ENCODE measurements around the gene CSHL1. TPM values are rescaled to one million over a fixed set of nuclear protein-coding genes. Genes with fewer than 3 reads are reported as not detected.
A peak's percentile ranks its signal among the peaks of the same experiment; 100 is the strongest.

CSHL1 gene
- polyA plus RNA-seq, 2 of the 4 experiments (the other 2 are of a cell fraction): not detected

- 62% methylated on average over 8 of the region's 8 CpGs for WGBS (ENCODE audit: missing lambda C conversion rate)
- Histone ChIP-seq H3K4me1 (no peaks in the 10 kb centered on the region), H3K4me3 (no peak overlapping the region), H3K4me2 (no peak overlapping the region), H3K9me3 (no peaks in the 10 kb centered on the region), H3K27ac (no peak overlapping the region)
- no peak for DNase-seq (ENCODE audit: low read depth in 1 of 2, low spot score in 1 of 2)
- POLR2A ChIA-PET: no interaction called here
- TF ChIP-seq HOXB5 (CRISPR knock-in tag; IDR thresholded peaks at IDR 0.05): no peak
- no peak for TF ChIP-seq CEBPB (IDR thresholded peaks at IDR 0.05)
- TF ChIP-seq HMGXB4 (CRISPR knock-in tag; IDR thresholded peaks at IDR 0.05; ENCODE audit: borderline replicate concordance): no peak
- no peak for TF ChIP-seq HES2 (IDR thresholded peaks at IDR 0.05)
- no peak for TF ChIP-seq EHF (CRISPR knock-in tag; IDR thresholded peaks at IDR 0.05)
- no peak for TF ChIP-seq NPAS2 (CRISPR knock-in tag; IDR thresholded peaks at IDR 0.05; ENCODE audit: borderline replicate concordance)
- no peak for TF ChIP-seq ESRRA (IDR thresholded peaks at IDR 0.05; ENCODE audit: borderline replicate concordance, low read length)
- no peak for TF ChIP-seq RFX5 (IDR thresholded peaks at IDR 0.05)
- TF ChIP-seq ZFP36 (IDR thresholded peaks at IDR 0.05; ENCODE audit: borderline replicate concordance, partially characterized antibody): no peak
- TF ChIP-seq CTCF (IDR thresholded peaks at IDR 0.05): no peak
- TF ChIP-seq JUN (IDR thresholded peaks at IDR 0.05): no peak
- no peak for TF ChIP-seq MYC (IDR thresholded peaks at IDR 0.05; ENCODE audit: borderline replicate concordance, low read length)
- TF ChIP-seq ZNF302 (CRISPR knock-in tag; IDR thresholded peaks at IDR 0.05): no peak
- no peak for TF ChIP-seq TP53 (CRISPR knock-in tag; IDR thresholded peaks at IDR 0.05)
- TF ChIP-seq NR3C1 (IDR thresholded peaks at IDR 0.05): no peak
- TF ChIP-seq EHMT2 (IDR thresholded peaks at IDR 0.05; ENCODE audit: low read depth): no peak
- no peak for TF ChIP-seq HOXA7 (CRISPR knock-in tag; IDR thresholded peaks at IDR 0.05)
- no peak for TF ChIP-seq MAFK (IDR thresholded peaks at IDR 0.05; ENCODE audit: partially characterized antibody)
- no peak for TF ChIP-seq NFE2L2 (conservative IDR thresholded peaks at IDR 0.05; ENCODE audit: low read length)
- no peak for TF ChIP-seq CBX2 (IDR thresholded peaks at IDR 0.05; ENCODE audit: borderline replicate concordance, low read depth)
- ATAC-seq: no peak
- FAIRE-seq: no peak
- CTCF ChIA-PET: interaction anchor here (1.5 to 9.0 kb wide), 9 partner anchors 9 to 199 kb away, joined by 5 to 132 read pairs (median 10); partner anchors contain the start of genes CSHL1, GH1 and ICAM2
Measured at GRCh38 chr17:63933598-63933997, 22.5 kb upstream of the CSHL1 start.

GRCh38 chr17:63932721-63933120 lies 21.7 kb upstream of the CSHL1 start:
- POLR2A ChIA-PET: interaction anchor here (0.9 kb wide), 1 partner anchor 14 kb away, joined by 5 read pairs; no protein-coding TSS in a partner anchor
- Histone ChIP-seq H3K27ac (no peak overlapping the region), H3K4me1 (no peaks in the 10 kb centered on the region), H3K9me3 (no peaks in the 10 kb centered on the region), H3K4me2 (no peak overlapping the region), H3K4me3 (no peak overlapping the region)
- DNase-seq (ENCODE audit: low read depth in 1 of 2, low spot score in 1 of 2) (no peak), FAIRE-seq (no peak), ATAC-seq (no peak)
- TF ChIP-seq RAD21 (conservative IDR thresholded peaks at IDR 0.05 in 1 of 2, IDR thresholded peaks at IDR 0.05 in 1 of 2) (no peak), FOSL2 (IDR thresholded peaks at IDR 0.05) (no peak), FOSL2 (CRISPR knock-in tag; IDR thresholded peaks at IDR 0.05) (no peak), EHMT2 (IDR thresholded peaks at IDR 0.05; ENCODE audit: low read depth) (no peak), HDAC2 (IDR thresholded peaks at IDR 0.05) (no peak), FOXS1 (CRISPR knock-in tag; IDR thresholded peaks at IDR 0.05) (no peak), ZFP36 (IDR thresholded peaks at IDR 0.05; ENCODE audit: borderline replicate concordance, partially characterized antibody) (peak; percentile 37), NR3C1 (IDR thresholded peaks at IDR 0.05) (no peak), TFCP2L1 (CRISPR knock-in tag; IDR thresholded peaks at IDR 0.05) (no peak)
- CTCF ChIA-PET: interaction anchor here (1.0 to 9.0 kb wide), 12 partner anchors 9 to 200 kb away, joined by 3 to 132 read pairs (median 10); partner anchors contain the start of genes CSHL1, GH1 and ICAM2
- WGBS (ENCODE audit: missing lambda C conversion rate): 77% methylated on average over 4 of the region's 4 CpGs

Measured in A549 (cell line).